Measurements from ENCODE around the gene DOCK3.

DOCK3 gene

DNA sequence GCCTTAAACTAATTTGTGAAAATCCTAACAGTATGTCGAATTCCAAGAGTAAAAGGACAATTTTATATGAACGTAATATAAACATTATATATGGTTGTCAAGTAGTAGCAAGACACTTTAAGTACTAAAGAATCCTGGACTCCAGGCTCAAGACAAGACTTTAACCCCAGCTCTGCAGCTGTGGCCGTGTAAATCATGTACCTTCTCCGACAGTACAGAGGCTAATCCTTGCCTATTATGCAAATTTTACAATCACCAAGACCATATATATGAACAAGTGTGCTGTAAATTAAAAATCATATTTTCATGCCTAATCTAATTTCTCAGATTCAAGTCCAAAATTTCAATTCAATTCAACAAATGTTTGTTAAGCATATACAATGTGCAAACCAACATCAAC, 752.2 kb downstream of the DOCK3 start:
- H3K4me3 ChIP-seq (ENCODE audit: low read depth, low read length): no peak overlapping the region
- TF ChIP-seq, protein P1, sequence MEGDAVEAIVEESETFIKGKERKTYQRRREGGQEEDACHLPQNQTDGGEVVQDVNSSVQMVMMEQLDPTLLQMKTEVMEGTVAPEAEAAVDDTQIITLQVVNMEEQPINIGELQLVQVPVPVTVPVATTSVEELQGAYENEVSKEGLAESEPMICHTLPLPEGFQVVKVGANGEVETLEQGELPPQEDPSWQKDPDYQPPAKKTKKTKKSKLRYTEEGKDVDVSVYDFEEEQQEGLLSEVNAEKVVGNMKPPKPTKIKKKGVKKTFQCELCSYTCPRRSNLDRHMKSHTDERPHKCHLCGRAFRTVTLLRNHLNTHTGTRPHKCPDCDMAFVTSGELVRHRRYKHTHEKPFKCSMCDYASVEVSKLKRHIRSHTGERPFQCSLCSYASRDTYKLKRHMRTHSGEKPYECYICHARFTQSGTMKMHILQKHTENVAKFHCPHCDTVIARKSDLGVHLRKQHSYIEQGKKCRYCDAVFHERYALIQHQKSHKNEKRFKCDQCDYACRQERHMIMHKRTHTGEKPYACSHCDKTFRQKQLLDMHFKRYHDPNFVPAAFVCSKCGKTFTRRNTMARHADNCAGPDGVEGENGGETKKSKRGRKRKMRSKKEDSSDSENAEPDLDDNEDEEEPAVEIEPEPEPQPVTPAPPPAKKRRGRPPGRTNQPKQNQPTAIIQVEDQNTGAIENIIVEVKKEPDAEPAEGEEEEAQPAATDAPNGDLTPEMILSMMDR (IDR thresholded peaks at IDR 0.05; ENCODE audit: low read depth, low read length): no peak

DNA sequence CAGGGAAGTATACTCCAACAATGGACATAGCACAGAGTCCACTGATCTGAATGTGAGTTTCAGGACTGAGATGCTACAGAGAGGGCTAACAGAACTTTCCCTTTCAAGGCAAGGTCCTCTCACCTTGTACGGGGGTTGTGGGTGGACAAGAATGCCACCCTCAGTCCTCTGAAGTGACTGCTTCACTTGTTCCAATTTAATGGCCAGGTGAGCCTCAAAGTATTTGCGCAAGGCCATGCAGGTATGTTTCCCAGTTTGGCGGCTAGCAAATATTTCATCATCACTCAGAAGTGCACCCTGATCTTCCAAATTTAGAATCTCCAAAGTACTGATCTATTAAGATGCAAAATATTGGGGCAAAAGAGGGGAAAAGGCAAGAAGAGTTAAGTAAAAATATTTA, 754.4 kb downstream of the DOCK3 start:
- H3K4me3 ChIP-seq (ENCODE audit: low read depth, low read length): no peak overlapping the region
- TF ChIP-seq, protein P1 (IDR thresholded peaks at IDR 0.05; ENCODE audit: low read depth, low read length): no peak
